ENCODE measurements around the gene CABCOCO1.
A peak's percentile ranks its signal among the peaks of the same experiment; 100 is the strongest.

The CABCOCO1 gene

DNA sequence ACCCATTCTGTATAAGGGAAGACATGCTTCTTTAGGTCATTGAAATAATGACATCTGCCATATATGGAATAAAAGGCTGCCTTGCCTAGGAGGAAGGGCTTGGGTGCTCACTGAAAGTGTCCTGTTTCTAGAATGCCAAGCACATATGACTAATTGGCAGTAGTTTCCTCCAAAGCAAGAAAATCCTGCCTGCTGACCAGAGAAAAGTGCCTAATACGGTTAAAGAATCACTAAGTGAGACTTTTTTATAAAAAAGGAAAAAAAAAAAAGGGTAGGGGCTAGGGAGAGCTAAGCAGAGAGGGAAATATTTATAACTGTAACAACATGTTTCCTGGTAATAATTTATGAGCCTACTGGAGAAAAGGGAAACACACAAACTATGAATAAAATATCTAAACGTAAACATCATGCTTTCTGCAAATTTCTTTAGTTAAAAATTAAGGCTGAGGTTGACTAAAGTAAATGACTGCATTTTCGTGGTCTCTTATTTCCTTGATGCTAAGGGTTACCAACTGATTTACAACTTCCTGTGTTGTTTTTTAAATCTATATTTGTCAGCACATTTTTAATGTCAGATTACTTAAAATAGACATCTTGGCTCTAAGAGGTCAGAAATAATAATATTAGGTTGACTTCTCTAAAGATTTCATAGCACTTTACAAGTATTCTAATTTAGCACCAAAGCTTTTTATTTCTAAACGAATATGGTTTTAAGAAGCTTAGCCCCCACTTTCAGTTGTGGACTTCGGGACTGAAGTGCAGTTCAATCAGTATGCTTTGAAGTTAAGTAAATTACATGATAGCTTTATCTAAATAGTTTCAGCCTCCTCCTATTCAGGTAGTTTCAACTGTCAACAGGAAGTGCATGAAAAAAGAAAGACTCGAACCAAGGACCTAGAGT, 89.6 kb downstream of the CABCOCO1 start:
- FAIRE-seq (no peak), DNase-seq (ENCODE audit: insufficient read length, low spot score) (peak; percentile 12)

DNA sequence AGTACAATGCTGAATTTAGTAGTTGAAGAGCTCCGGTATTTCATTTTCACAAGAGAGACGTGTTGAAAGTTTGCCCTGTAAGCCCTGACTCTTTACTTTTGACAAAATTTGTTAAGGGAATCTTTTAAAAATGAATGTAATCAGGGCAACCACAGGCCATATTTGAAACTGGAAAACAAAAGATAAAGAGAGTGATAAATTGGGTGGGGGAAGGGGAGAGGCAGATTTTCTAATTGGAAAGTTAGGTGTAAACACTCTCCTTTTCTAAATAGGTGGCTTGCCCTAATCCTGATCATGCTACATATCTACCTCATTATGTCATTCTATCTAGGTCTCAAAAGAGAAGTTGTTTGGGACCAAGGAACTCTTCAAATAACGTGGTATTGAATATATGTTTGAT, 90.7 kb downstream of the CABCOCO1 start:
- FAIRE-seq = no peak
- no peak for DNase-seq (ENCODE audit: insufficient read length, low spot score)

DNA sequence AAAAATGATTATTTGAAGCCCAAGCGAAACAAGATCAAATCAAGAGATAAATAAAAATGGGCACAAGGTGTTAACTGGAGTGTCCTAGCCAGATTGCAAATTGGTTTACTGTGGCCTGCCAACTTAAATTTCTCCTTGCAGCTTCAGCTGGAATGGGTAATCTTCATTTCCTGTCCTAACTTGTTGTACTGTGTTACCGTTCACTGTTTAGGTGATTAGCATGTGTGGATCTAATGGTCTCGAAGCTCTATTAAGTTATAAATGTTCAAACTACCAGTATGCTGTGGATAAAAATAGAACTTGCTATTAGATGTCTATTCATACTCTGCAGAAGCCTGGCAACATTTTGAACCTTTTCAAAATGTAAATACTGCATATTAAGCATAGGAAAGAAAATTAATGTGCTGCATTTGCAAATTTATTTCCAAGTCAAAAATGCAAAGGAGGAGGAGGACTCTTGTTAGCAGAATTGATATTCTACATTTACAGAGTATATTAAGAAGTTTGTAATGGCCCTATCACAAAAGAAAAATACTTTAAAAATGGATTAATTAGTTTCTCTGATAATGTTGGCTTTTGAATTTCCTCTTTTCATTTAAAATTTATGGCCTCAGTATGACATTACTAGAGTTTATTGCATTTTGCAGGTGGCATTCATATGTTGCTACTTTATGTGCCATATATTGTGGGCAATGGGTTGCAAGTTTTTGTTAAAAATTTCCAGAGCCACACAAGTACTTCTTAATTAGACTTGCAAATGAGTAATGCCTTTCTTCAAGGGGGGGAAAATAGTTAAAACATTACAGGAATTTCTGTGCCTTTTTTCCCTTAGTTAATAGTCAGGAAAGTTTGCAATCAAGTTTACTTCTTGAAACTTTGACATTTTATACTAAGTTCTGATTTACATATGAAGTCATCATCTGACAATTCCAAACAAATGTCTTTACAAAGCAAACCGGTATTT, 92.1 kb downstream of the CABCOCO1 start:
- DNase-seq (ENCODE audit: insufficient read length, low spot score) (no peak), FAIRE-seq (no peak)

DNA sequence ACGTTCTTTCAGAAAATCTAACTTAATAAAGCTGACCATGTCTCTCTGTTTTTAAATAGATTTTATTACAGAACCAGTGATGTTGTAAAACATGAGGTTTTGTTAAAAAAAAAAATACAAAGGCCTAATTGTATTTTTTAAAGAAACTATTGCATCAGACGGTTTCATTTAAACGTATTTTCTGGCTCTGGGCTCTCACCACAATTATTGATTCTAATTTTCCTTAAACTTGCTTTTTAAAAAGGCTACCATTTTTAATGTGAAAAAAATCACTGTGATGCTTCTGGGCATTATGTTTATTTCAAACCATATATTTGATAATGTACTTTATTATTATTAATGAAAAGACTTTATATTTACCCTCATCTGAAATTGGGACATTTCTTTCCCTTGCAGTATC, 94.3 kb downstream of the CABCOCO1 start:
- FAIRE-seq (no peak), DNase-seq (ENCODE audit: insufficient read length, low spot score) (no peak)

GRCh38 chr10:61757525-61758397, 95.0 kb downstream of the CABCOCO1 start:
- no peak for DNase-seq (ENCODE audit: insufficient read length, low spot score)
- no peak for FAIRE-seq

- FAIRE-seq (no peak), DNase-seq (ENCODE audit: insufficient read length, low spot score) (no peak)
Measured at GRCh38 chr10:61758433-61758832, 95.7 kb downstream of the CABCOCO1 start.

GRCh38 chr10:61759751-61760150, 97.0 kb downstream of the CABCOCO1 start:
- DNase-seq (ENCODE audit: insufficient read length, low spot score) (no peak), FAIRE-seq (no peak)

GRCh38 chr10:61760943-61761824, 98.5 kb downstream of the CABCOCO1 start:
- FAIRE-seq (peak; percentile 31), DNase-seq (ENCODE audit: insufficient read length, low spot score) (peak; percentile 14)

DNA sequence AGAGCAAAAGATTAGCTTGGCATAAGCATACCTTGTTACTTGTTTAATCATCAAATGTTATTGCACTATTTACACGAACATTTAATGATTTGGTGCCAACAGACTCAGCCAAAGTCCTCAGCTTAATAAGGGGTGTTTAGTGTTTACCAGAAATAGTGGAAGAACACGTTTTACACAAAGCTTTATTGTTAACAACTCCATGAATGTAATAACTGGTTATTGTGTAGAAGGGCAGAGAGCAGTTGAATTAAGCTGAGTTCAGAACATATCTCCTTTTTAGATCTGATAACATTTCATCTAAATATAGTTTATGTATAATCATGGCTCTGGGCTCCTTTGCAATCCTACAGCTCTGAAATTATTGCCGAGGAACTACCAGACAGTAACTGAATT, 99.1 kb downstream of the CABCOCO1 start:
- FAIRE-seq (no peak), DNase-seq (ENCODE audit: insufficient read length, low spot score) (no peak)

- DNase-seq (ENCODE audit: insufficient read length, low spot score) = no peak
- no peak for FAIRE-seq
Measured at GRCh38 chr10:61763778-61764177, 101.0 kb downstream of the CABCOCO1 start.

- DNase-seq (ENCODE audit: insufficient read length, low spot score) (no peak), FAIRE-seq (no peak)
Measured at GRCh38 chr10:61764486-61764885, 101.8 kb downstream of the CABCOCO1 start.

DNA sequence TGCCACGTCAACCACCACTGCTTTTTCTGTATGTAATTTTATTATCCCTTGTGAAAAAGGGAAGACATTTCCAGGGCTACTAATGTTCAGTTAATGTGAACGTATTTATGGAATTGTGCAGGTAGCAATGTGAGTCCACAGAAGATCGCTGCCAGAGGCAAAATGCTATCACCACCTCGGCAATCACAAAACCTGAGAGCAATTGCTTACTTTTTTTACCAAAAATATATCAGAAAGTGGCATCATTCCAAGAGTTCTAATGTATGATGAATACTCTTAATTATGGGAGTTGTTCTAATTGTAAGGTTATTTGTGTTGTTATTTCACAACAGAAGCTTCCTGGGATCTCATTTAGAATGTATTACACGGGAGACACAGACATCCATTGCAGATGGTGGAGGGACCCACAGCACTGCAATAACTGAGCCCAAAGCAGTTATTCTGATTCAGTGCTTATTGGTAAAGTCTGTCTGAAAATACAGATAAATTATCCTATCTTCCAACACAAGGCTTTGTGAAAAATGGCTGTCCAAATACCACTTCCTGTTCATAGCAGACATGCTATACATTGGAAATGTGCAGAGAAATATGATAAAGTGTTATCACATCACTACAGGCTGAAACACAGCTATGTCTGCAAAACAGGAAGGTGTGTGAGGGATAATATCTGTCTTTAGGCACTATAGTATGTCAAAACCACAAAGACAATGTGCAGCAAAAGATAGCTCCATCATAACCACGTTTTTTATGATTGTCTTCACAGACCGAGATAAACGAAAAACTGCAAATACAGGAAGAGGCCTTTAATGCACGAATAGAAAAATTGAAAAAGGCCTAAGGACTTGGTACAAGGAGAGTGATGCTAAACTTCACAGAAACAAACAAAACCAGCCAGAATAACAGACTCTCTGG, 102.7 kb downstream of the CABCOCO1 start:
- no peak for DNase-seq (ENCODE audit: insufficient read length, low spot score)
- no peak for FAIRE-seq

DNA sequence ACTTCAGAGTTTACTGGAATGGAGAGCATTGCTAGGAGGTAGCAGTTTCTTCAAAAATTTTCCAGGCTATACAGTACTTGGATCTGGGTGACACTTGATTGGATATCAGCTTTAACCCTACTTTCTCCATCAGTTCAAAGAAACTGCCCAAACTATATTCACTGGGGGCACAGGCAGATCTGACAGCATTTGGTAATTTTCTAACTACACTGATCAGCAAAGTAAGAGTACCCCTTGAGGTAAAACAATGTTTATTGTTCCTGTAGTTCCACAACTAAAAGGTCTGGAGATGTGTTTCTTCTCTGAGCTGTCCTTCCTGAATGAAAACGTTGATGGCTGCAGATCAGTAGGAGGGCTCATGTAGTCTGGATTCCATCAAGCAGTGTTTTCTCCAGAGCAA, 104.2 kb downstream of the CABCOCO1 start:
- no peak for FAIRE-seq

GRCh38 chr10:61774031-61774430, 111.3 kb downstream of the CABCOCO1 start:
- no peak for FAIRE-seq

More for the DNA sequence above, 104.2 kb downstream of the CABCOCO1 start:
- DNase-seq (ENCODE audit: insufficient read length, low spot score) = no peak

DNA sequence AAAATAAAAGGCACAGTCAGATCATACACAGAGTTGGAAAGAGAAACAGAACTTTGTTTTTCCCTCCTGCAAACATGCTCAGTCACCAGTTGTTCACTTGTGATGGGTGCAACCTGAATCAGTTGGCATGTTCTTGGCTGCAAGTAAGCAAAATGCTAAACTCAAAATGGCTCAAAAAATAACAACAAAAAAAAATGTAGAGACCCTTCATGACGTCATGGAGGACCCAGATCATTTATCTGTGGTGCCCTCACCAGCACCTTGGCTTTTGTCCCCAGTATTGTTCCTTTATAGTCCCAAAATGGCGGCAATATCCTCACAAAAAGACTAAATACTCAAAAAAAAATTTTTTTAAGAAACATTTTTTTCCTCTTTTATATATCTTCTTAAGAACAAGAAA, 112.4 kb downstream of the CABCOCO1 start:
- FAIRE-seq (no peak), DNase-seq (ENCODE audit: insufficient read length, low spot score) (no peak)

More at GRCh38 chr10:61774031-61774430, 111.3 kb downstream of the CABCOCO1 start:
- no peak for DNase-seq (ENCODE audit: insufficient read length, low spot score)

DNA sequence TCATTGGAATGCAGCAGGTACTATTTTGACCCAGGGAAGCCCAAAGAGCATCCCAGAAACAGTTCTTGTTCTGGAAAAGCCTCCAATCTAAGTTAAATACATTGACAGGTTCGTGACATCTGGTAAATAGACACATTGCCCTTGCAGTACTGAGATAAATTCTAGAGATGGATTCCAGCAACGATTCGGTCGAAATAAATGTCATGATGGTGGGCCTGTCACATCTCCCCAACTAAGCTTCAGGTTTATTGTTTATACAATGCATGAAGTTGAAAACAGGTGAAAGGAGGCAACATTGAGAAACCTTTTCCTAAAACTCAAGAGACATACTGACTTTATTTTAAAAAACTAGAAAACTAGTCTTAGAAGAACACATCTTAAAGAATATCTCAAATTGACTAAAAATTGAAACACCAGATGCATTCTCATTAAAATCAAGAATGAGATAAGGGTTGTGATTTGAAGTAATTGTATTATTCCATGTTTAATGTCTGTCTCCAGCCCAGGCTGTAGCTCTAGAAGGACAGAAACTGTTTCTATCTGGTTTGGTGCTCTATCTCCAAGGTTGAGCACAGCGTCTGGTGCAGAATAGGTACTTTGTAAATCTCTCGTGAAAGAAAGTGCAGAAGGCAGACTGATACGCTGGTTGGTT, 114.0 kb downstream of the CABCOCO1 start:
- FAIRE-seq = no peak
- no peak for DNase-seq (ENCODE audit: insufficient read length, low spot score)

- FAIRE-seq (no peak), DNase-seq (ENCODE audit: insufficient read length, low spot score) (no peak)
Measured at GRCh38 chr10:61778137-61778536, 115.4 kb downstream of the CABCOCO1 start.

DNA sequence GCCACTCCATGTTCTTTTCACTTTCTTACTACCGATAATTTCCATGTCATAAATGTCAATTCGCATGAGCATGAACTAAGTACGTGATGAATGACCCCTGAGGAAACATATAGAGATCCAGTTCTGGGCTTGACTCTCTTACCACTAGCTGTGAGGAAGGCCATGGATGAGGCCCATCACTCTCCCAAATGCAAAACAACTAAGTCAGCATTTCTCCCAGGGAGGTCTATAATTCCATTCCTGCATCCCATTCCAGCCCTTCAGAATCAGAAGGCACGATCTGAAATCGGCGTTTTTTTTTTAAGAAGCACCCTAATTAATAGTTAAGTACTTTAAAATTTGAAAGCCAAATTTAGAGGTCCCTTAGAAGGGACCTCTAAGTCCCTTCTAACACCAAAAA, 116.5 kb downstream of the CABCOCO1 start:
- DNase-seq (ENCODE audit: insufficient read length, low spot score) (no peak), FAIRE-seq (no peak)
